ENCODE results near the gene KIF25.

DNA sequence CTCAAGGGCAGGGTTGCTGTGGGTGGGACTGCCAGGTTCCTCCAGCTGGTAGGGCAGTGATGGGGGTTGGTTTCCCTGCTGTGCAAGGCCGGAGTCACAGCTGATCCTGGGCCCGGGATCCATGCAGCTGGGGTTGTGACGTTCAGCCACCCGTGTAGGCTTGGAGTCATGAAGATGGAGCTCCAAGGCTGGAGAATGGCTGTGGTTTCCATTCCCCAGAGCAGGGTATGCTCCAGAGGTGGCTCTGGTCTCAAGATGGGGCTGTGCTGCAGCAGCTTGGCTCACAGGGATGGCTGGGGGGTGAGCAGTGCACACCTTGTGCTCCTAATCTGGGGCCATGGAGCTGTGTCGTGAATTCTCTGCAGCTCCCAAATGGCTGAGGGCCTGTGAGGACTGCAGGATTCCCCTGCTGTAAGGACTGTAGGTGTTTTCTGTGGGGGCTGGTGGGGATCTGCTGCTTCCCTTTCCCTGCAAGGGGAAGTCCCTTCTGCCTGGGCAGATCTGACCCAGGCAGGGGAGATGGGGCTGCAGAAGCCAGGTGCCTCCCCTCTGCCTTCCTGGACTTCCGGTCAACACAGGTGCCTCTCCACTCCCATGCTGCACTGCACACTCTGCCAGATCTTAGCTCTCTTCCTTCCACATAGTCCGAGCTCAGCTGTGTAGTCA is 15.9 kb downstream of the KIF25 start:
- TF ChIP-seq, protein P1, sequence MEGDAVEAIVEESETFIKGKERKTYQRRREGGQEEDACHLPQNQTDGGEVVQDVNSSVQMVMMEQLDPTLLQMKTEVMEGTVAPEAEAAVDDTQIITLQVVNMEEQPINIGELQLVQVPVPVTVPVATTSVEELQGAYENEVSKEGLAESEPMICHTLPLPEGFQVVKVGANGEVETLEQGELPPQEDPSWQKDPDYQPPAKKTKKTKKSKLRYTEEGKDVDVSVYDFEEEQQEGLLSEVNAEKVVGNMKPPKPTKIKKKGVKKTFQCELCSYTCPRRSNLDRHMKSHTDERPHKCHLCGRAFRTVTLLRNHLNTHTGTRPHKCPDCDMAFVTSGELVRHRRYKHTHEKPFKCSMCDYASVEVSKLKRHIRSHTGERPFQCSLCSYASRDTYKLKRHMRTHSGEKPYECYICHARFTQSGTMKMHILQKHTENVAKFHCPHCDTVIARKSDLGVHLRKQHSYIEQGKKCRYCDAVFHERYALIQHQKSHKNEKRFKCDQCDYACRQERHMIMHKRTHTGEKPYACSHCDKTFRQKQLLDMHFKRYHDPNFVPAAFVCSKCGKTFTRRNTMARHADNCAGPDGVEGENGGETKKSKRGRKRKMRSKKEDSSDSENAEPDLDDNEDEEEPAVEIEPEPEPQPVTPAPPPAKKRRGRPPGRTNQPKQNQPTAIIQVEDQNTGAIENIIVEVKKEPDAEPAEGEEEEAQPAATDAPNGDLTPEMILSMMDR (IDR thresholded peaks at IDR 0.05), result no peak
- TF ChIP-seq POLR2AphosphoS5 (IDR thresholded peaks at IDR 0.05), result no peak
- no peak for TF ChIP-seq POLR2A (IDR thresholded peaks at IDR 0.05)

Measured in breast epithelium (tissue), 3 donors.